ENCODE results near the gene CUBN. TPM values are rescaled to one million over a fixed set of nuclear protein-coding genes. Genes with fewer than 3 reads are reported as not detected.
"Not testable (repeated sequence)": the region's sequence is repeated elsewhere in the genome, so short reads cannot be mapped to it uniquely, and the experiment has no call there.

CUBN gene
- total RNA-seq, 1 experiment from 2014 or later = 0.80 TPM

DNA sequence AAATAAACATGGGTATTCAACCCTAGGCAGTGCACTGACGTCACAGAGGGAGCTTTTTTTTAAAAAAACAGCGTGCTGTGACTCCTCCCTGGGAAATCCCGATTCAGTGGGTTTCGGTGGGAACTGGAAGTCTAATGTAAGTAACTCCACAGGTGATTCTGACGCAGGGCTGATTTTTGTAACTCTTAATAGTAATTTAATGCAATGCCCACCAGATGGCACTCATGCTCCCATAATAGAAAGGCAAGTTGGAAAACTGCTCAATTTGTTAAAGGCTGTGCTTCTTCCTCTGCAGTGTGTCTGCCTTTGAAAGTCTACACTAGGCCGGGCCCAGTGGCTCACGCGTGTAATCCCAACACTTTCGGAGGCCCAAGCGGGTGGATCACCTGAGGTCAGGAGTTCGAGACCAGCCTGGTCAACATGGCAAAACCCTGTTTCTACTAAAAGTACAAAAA, 301.5 kb downstream of the CUBN start:
- intact Hi-C loops (cut with micrococcal nuclease) = loop anchor here (1.0 to 5.0 kb wide), 3 partner anchors 15 to 769 kb away; no protein-coding TSS in a partner anchor
- Histone ChIP-seq H3K9me3 (ENCODE audit: low read length) (no peaks in the 10 kb centered on the region), H3K4me1 (ENCODE audit: insufficient read depth, low read length) (peaks cover 12% of the 10 kb centered on the region; the same call in 1 of the 2 replicates), H3K9ac (ENCODE audit: low read length) (peak overlapping the region; percentile 44), H3F3A (ENCODE audit: low read length, unreplicated experiment) (no peaks in the 10 kb centered on the region), H3K4me2 (ENCODE audit: low read length) (peak overlapping the region; percentile 28), H4K20me1 (ENCODE audit: low read length) (no peaks in the 10 kb centered on the region), H3K27me3 (ENCODE audit: low read length) (no peaks in the 10 kb centered on the region), H3K27ac (ENCODE audit: low read length) (peak overlapping the region; percentile 57), H2AFZ (ENCODE audit: low read length) (0 out of 2 replicates have a peak overlapping the region, but pooled peaks have one; percentile 53), H3K4me3 (ENCODE audit: low read length) (no peak overlapping the region), H3K36me3 (ENCODE audit: low read depth, low read length) (no peaks in the 10 kb centered on the region), H3K9me2 (replicated peaks; ENCODE audit: low read length) (no peaks in the 10 kb centered on the region), H3K79me2 (ENCODE audit: low read length) (no peaks in the 10 kb centered on the region)
- ChIA-PET CTCF (no interaction called here), POLR2A (ENCODE audit: unreplicated experiment) (interaction anchor here (0.5 kb wide), 1 partner anchor 11 kb away, joined by 3 read pairs; the partner anchor contains the start of gene RSU1)
- DNase-seq (peak; percentile 74), ATAC-seq (peak; percentile 68)
- BruUV-seq (replicated peaks) = no TSS peak
- TF ChIP-seq EZH2phosphoT487 (IDR thresholded peaks at IDR 0.05; ENCODE audit: borderline replicate concordance, low read length) = no peak
- TF ChIP-seq, protein P1, sequence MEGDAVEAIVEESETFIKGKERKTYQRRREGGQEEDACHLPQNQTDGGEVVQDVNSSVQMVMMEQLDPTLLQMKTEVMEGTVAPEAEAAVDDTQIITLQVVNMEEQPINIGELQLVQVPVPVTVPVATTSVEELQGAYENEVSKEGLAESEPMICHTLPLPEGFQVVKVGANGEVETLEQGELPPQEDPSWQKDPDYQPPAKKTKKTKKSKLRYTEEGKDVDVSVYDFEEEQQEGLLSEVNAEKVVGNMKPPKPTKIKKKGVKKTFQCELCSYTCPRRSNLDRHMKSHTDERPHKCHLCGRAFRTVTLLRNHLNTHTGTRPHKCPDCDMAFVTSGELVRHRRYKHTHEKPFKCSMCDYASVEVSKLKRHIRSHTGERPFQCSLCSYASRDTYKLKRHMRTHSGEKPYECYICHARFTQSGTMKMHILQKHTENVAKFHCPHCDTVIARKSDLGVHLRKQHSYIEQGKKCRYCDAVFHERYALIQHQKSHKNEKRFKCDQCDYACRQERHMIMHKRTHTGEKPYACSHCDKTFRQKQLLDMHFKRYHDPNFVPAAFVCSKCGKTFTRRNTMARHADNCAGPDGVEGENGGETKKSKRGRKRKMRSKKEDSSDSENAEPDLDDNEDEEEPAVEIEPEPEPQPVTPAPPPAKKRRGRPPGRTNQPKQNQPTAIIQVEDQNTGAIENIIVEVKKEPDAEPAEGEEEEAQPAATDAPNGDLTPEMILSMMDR (conservative IDR thresholded peaks at IDR 0.05; ENCODE audit: low read depth, low read length) = peak; percentile 49; the same call in 1 of the 2 replicates

DNA sequence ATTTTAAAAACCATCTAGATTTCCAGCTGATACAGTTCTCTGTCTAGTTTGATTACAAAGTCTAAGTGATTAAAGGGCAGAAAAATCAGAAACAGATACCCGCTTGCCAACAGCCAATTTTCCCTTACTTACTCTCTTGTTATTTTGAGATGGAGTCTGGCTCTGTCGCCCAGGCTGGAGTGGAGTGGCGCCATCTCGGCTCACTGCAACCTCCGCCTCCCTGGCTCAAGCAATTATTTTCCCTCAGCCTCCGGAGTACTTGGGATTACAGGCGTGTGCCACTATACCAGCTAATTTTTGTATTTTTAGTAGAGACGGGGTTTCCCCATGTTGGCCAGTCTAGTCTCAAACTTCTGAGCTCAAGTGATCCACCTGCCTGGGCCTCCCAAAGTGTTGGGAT, 302.1 kb downstream of the CUBN start:
- DNase-seq; BruUV-seq (replicated peaks); H3K4me2 ChIP-seq (ENCODE audit: low read length); H3K9ac ChIP-seq (ENCODE audit: low read length); H3K27me3 ChIP-seq (ENCODE audit: low read length); ATAC-seq; H3K4me3 ChIP-seq (ENCODE audit: low read length); H3K4me1 ChIP-seq (ENCODE audit: insufficient read depth, low read length); H3K79me2 ChIP-seq (ENCODE audit: low read length); CTCF ChIA-PET; H3K27ac ChIP-seq (ENCODE audit: low read length); H2AFZ ChIP-seq (ENCODE audit: low read length); H3F3A ChIP-seq (ENCODE audit: low read length, unreplicated experiment); H3K36me3 ChIP-seq (ENCODE audit: low read depth, low read length); H3K9me3 ChIP-seq (ENCODE audit: low read length); H4K20me1 ChIP-seq (ENCODE audit: low read length); H3K9me2 ChIP-seq (replicated peaks; ENCODE audit: low read length): not testable (repeated sequence)
- intact Hi-C loops (cut with micrococcal nuclease) = loop anchor here (5.0 kb wide), 1 partner anchor 770 kb away; no protein-coding TSS in a partner anchor
- POLR2A ChIA-PET (ENCODE audit: unreplicated experiment) = interaction anchor here (0.5 kb wide), 1 partner anchor 10 kb away, joined by 3 read pairs; the partner anchor contains the start of gene RSU1

DNA sequence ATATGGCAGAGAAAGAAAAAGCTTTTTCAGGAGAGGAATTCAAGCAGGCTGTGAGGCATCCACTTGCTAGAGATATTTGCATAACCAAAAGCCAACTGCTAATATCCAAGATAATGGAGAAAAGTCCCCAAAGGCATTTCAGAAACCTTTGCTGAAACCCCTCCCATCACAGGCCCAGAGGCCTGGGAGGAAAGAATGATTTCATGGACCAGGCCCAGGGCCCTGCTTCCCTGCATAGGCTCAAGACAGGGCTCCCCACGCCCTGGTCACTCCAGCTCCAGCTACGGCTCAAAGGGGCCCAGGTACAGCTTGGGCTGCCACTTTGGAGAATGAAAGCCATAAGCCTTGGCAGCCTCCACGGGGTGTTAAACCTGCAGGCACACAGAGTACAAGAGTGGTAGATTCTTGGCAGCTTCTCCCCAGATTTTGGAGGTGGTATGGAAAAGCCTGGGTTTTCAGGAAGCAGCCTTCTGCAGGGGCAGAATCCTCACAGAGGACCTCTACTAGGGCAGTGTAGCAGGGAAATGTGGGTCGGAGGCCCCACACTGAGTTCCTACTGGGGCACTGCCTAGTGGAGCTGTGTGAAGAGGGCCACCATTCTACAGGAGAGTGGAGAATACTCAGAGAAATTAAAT, 306.8 kb downstream of the CUBN start:
- no peaks in the 10 kb centered on the region for H3K4me1 ChIP-seq (ENCODE audit: insufficient read depth, low read length)
- no peaks in the 10 kb centered on the region for H3K9me3 ChIP-seq (ENCODE audit: low read length)
- H2AFZ ChIP-seq (ENCODE audit: low read length) = no peak overlapping the region
- intact Hi-C loops (cut with micrococcal nuclease) = no loop called here
- H3K9ac ChIP-seq (ENCODE audit: low read length) = no peak overlapping the region
- ChIA-PET CTCF (no interaction called here), POLR2A (ENCODE audit: unreplicated experiment) (no interaction called here)
- no peaks in the 10 kb centered on the region for H3F3A ChIP-seq (ENCODE audit: low read length, unreplicated experiment)
- ATAC-seq (no peak), DNase-seq (no peak)
- H3K27me3 ChIP-seq (ENCODE audit: low read length) = no peaks in the 10 kb centered on the region
- no peak overlapping the region for H3K4me2 ChIP-seq (ENCODE audit: low read length)
- no peaks in the 10 kb centered on the region for H4K20me1 ChIP-seq (ENCODE audit: low read length)
- no TSS peak for BruUV-seq (replicated peaks)
- no peak overlapping the region for H3K4me3 ChIP-seq (ENCODE audit: low read length)
- TF ChIP-seq, protein P1 (conservative IDR thresholded peaks at IDR 0.05; ENCODE audit: low read depth, low read length) = no peak
- TF ChIP-seq EZH2 (IDR thresholded peaks at IDR 0.05; ENCODE audit: low read length, unreplicated experiment) = no peak
- no peak for TF ChIP-seq EZH2phosphoT487 (IDR thresholded peaks at IDR 0.05; ENCODE audit: borderline replicate concordance, low read length)
- no peaks in the 10 kb centered on the region for H3K36me3 ChIP-seq (ENCODE audit: low read depth, low read length)
- no peaks in the 10 kb centered on the region for H3K79me2 ChIP-seq (ENCODE audit: low read length)
- H3K9me2 ChIP-seq (replicated peaks; ENCODE audit: low read length) = no peaks in the 10 kb centered on the region
- no peak overlapping the region for H3K27ac ChIP-seq (ENCODE audit: low read length)
